CD4-positive, alpha-beta memory T cell (primary cell): ENCODE measurements around the gene CDK5RAP2. TPM values are rescaled to one million over a fixed set of nuclear protein-coding genes. Genes with fewer than 3 reads are reported as not detected.
"Not testable (repeated sequence)": the region's sequence is repeated elsewhere in the genome, so short reads cannot be mapped to it uniquely, and the experiment has no call there.

Experiments used
- CTCF ChIA-PET: fragments of 350-600 bp; sonication (Branson Sonifier 250); formaldehyde crosslinking; loops from one replicate; lab custom pipeline; 2021; ENCODE audit warnings: inconsistent platforms; ENCODE audit not compliant: partially characterized antibody; lab: Charles Lee
- POLR2A ChIA-PET: fragments of 350-600 bp; sonication (Branson Sonifier 250); formaldehyde crosslinking; loops from one replicate; lab custom pipeline; 2021; ENCODE audit not compliant: partially characterized antibody; lab: Charles Lee
- DNase-seq, 5 donors: peaks; one replicate each; pipeline versions ENCODE4 v3.0.0 to v3.0.0-alpha.2; 2020 to 2022; ENCODE audit warnings: mixed read lengths in 1 of 5
- H3K27ac ChIP-seq: one replicate; pipeline ENCODE4 v1.7.0; 2013; ENCODE audit warnings: low read depth, low read length
- H3K27me3 ChIP-seq: 2 replicates; pipeline ENCODE4 v1.7.0; 2013; ENCODE audit warnings: mild to moderate bottlenecking, low read length, moderate library complexity; ENCODE audit not compliant: insufficient read depth
- H3K36me3 ChIP-seq: 2 replicates; pipeline ENCODE4 v1.7.0; 2013; ENCODE audit warnings: mild to moderate bottlenecking, low read length, moderate library complexity; ENCODE audit not compliant: insufficient read depth
- H3K4me1 ChIP-seq: 2 replicates; pipeline ENCODE4 v1.7.0; 2013; ENCODE audit warnings: mild to moderate bottlenecking, low read length, moderate library complexity; ENCODE audit not compliant: insufficient read depth
- H3K4me3 ChIP-seq, 2 donors: one replicate each; pipeline ENCODE4 v1.7.0; 2013; ENCODE audit warnings: low read length in 2 of 2, mild to moderate bottlenecking in 1 of 2
- H3K9me3 ChIP-seq, 2 donors: one replicate each; pipeline ENCODE4 v1.7.0; 2013; ENCODE audit warnings: low read length in 2 of 2, control low read depth in 1 of 2; ENCODE audit not compliant: control insufficient read depth in 1 of 2
- H3K27ac Mint-ChIP-seq, 7 donors: one replicate each; pipeline ENCODE4 v1.8.0; 2020 to 2021; ENCODE audit warnings: mixed read lengths in 7 of 7, mild to moderate bottlenecking in 6 of 7, inconsistent platforms in 3 of 7, moderate library complexity in 3 of 7
- H3K27me3 Mint-ChIP-seq, 2 donors: one replicate each; pipeline ENCODE4 v1.8.0; 2020 to 2021; ENCODE audit warnings: mixed read lengths in 2 of 2
- H3K36me3 Mint-ChIP-seq, 2 donors: one replicate each; pipeline ENCODE4 v1.8.0; 2020 to 2021; ENCODE audit warnings: mixed read lengths in 2 of 2, inconsistent platforms in 1 of 2, mild to moderate bottlenecking in 1 of 2
- H3K4me1 Mint-ChIP-seq, 4 donors: one replicate each; pipeline ENCODE4 v1.8.0; 2020 to 2021; ENCODE audit warnings: mixed read lengths in 4 of 4, mild to moderate bottlenecking in 1 of 4
- H3K4me3 Mint-ChIP-seq, 8 donors: one replicate each; pipeline ENCODE4 v1.8.0; 2020 to 2021; ENCODE audit warnings: mixed read lengths in 8 of 8, mild to moderate bottlenecking in 7 of 8, moderate library complexity in 6 of 8, inconsistent platforms in 3 of 8
- H3K9me3 Mint-ChIP-seq, 8 donors: one replicate each; pipeline ENCODE4 v1.8.0; 2020 to 2021; ENCODE audit warnings: mixed read lengths in 8 of 8, mild to moderate bottlenecking in 5 of 8, inconsistent platforms in 3 of 8, moderate library complexity in 1 of 8
- intact Hi-C: fragments of 100-400 bp; cut with micrococcal nuclease; formaldehyde crosslinking; loops from one replicate; pipeline ENCODE4 v1.15.1; 2023
- polyA plus RNA-seq, 2 donors: library from polyadenylated mRNA; unstranded; fragments of 300-500 nt; fragmentation: Illumina TruSeq; gene quantifications; one replicate each; pipeline ENCODE4 v1.2.3, GENCODE V29; 2021
- total RNA-seq, 2 experiments: library from RNA; stranded (reverse); gene quantifications; one replicate each; pipeline ENCODE4 v1.2.3, GENCODE V29; 2021

The CDK5RAP2 gene
- total RNA-seq (100 to 1,000 TPM in 1 of 2 experiments, 10 to 100 TPM in 1; 88.5 to 102 TPM), polyA plus RNA-seq (10 to 100 TPM in 1 of 2 donors, 1 to 10 TPM in 1; 3.9 to 30.4 TPM)

- H3K4me3 Mint-ChIP-seq: peak within 1 kb of the TSS; percentile 92 to 97 (median 94)
- no peaks in the 10 kb centered on the region for H3K27me3 Mint-ChIP-seq
- Histone ChIP-seq H3K27me3 (no peaks in the 10 kb centered on the region), H3K4me1 (peaks cover 32% of the 10 kb centered on the region), H3K4me3 (peak within 1 kb of the TSS; percentile 91 to 97), H3K36me3 (no peaks in the 10 kb centered on the region), H3K9me3 (no peaks in the 10 kb centered on the region), H3K27ac (peak within 1 kb of the TSS; percentile 69)
- no peaks in the 10 kb centered on the region for H3K9me3 Mint-ChIP-seq
- ChIA-PET POLR2A (interaction anchor here (0.8 kb wide), 1 partner anchor 10 kb away, joined by 3 read pairs; no protein-coding TSS in a partner anchor), CTCF (no interaction called here)
- intact Hi-C loops: loop anchor here (1.0 kb wide), 2 partner anchors 134 to 622 kb away; partner anchors contain the start of gene MEGF9
- peak within 1 kb of the TSS; percentile 77 to 97 (median 92) for H3K27ac Mint-ChIP-seq
- peaks cover 30 to 68% (median 48%) of the 10 kb centered on the region in 4 donors for H3K4me1 Mint-ChIP-seq
- H3K36me3 Mint-ChIP-seq: peaks cover 6 to 23% of the 10 kb centered on the region in 2 donors
- peak; percentile 91 to 95 (median 93) for DNase-seq
Measured at GRCh38 chr9:120580051-120580896, at the start of gene CDK5RAP2. CDK5RAP2 (minus strand) TSS chr9:120580167; CDS start chr9:120579978, 189 bp downstream.

- intact Hi-C loops: not testable (repeated sequence)
Measured at GRCh38 chr9:120628925-120629497, 49.0 kb upstream of the CDK5RAP2 start.

GRCh38 chr9:120628207-120628924, 48.4 kb upstream of the CDK5RAP2 start:
- CTCF ChIA-PET: interaction anchor here (0.7 to 1.3 kb wide), 2 partner anchors 8 to 720 kb away, joined by 3 to 4 read pairs; no protein-coding TSS in a partner anchor
- Histone ChIP-seq H3K4me1 (no peaks in the 10 kb centered on the region), H3K4me3 (no peak overlapping the region), H3K27ac (no peak overlapping the region), H3K9me3 (no peaks in the 10 kb centered on the region), H3K27me3 (no peaks in the 10 kb centered on the region), H3K36me3 (no peaks in the 10 kb centered on the region)
- Mint-ChIP-seq H3K4me1 (peaks cover 0 to 6% (median 4%) of the 10 kb centered on the region in 4 donors), H3K4me3 (no peak overlapping the region), H3K27ac (no peak overlapping the region), H3K36me3 (no peaks in the 10 kb centered on the region), H3K9me3 (no peaks in the 10 kb centered on the region), H3K27me3 (no peaks in the 10 kb centered on the region)
- DNase-seq: no peak
- intact Hi-C loops: no loop called here
- POLR2A ChIA-PET: interaction anchor here (0.6 kb wide), 1 partner anchor 183 kb away, joined by 4 read pairs; no protein-coding TSS in a partner anchor

More at GRCh38 chr9:120628925-120629497, 49.0 kb upstream of the CDK5RAP2 start:
- POLR2A ChIA-PET, H3K27ac ChIP-seq, H3K4me1 ChIP-seq, H3K27me3 Mint-ChIP-seq, DNase-seq, H3K36me3 ChIP-seq, H3K4me3 ChIP-seq, H3K27me3 ChIP-seq, H3K9me3 ChIP-seq, H3K27ac Mint-ChIP-seq, H3K9me3 Mint-ChIP-seq, H3K36me3 Mint-ChIP-seq, H3K4me3 Mint-ChIP-seq, H3K4me1 Mint-ChIP-seq: not testable (repeated sequence)
- CTCF ChIA-PET: interaction anchor here (0.6 to 0.7 kb wide), 2 partner anchors 602 to 719 kb away, joined by 3 to 4 read pairs; no protein-coding TSS in a partner anchor

GRCh38 chr9:120627073-120627472, 47.1 kb upstream of the CDK5RAP2 start:
- H3K4me3 ChIP-seq: no peak overlapping the region
- no peaks in the 10 kb centered on the region for H3K27me3 Mint-ChIP-seq
- CTCF ChIA-PET: interaction anchor here (0.6 kb wide), 1 partner anchor 127 kb away, joined by 4 read pairs; no protein-coding TSS in a partner anchor
- H3K36me3 Mint-ChIP-seq: no peaks in the 10 kb centered on the region
- H3K4me3 Mint-ChIP-seq: no peak overlapping the region
- peak overlapping the region in 1 of 7 donors; percentile 35 for H3K27ac Mint-ChIP-seq
- no peak for DNase-seq
- H3K4me1 Mint-ChIP-seq: peaks cover 0 to 5% (median 4%) of the 10 kb centered on the region in 4 donors
- no peak overlapping the region for H3K27ac ChIP-seq
- H3K27me3 ChIP-seq: no peaks in the 10 kb centered on the region
- H3K9me3 Mint-ChIP-seq: no peaks in the 10 kb centered on the region
- POLR2A ChIA-PET: no interaction called here
- no peaks in the 10 kb centered on the region for H3K9me3 ChIP-seq
- no peaks in the 10 kb centered on the region for H3K4me1 ChIP-seq
- intact Hi-C loops: no loop called here
- no peaks in the 10 kb centered on the region for H3K36me3 ChIP-seq

GRCh38 chr9:120626512-120626911, 46.5 kb upstream of the CDK5RAP2 start:
- Mint-ChIP-seq H3K4me3 (no peak overlapping the region), H3K36me3 (no peaks in the 10 kb centered on the region), H3K27ac (no peak overlapping the region), H3K27me3 (no peaks in the 10 kb centered on the region), H3K4me1 (peaks cover 0 to 4% (median 2%) of the 10 kb centered on the region in 4 donors), H3K9me3 (no peaks in the 10 kb centered on the region)
- ChIA-PET CTCF (no interaction called here), POLR2A (no interaction called here)
- H3K4me1 ChIP-seq: no peaks in the 10 kb centered on the region
- H3K9me3 ChIP-seq: no peaks in the 10 kb centered on the region
- H3K27me3 ChIP-seq: no peaks in the 10 kb centered on the region
- intact Hi-C loops: no loop called here
- no peak overlapping the region for H3K27ac ChIP-seq
- no peak for DNase-seq
- no peaks in the 10 kb centered on the region for H3K36me3 ChIP-seq
- no peak overlapping the region for H3K4me3 ChIP-seq

- Mint-ChIP-seq H3K9me3 (no peaks in the 10 kb centered on the region), H3K27ac (peak overlapping the region in 4 of 7 donors; percentile 4 to 66 (median 17)), H3K27me3 (no peaks in the 10 kb centered on the region), H3K4me1 (peaks cover 0 to 6% (median 2%) of the 10 kb centered on the region in 4 donors), H3K36me3 (no peaks in the 10 kb centered on the region), H3K4me3 (no peak overlapping the region)
- Histone ChIP-seq H3K4me1 (no peaks in the 10 kb centered on the region), H3K9me3 (no peaks in the 10 kb centered on the region), H3K36me3 (no peaks in the 10 kb centered on the region), H3K4me3 (no peak overlapping the region), H3K27ac (no peak overlapping the region), H3K27me3 (no peaks in the 10 kb centered on the region)
- ChIA-PET CTCF (interaction anchor here (1.1 to 1.6 kb wide), 2 partner anchors 15 to 39 kb away, joined by 3 to 5 read pairs; no protein-coding TSS in a partner anchor), POLR2A (no interaction called here)
- intact Hi-C loops: no loop called here
- DNase-seq: peak in 1 of 5 donors; percentile 11
Measured at GRCh38 chr9:120625222-120625621, 45.3 kb upstream of the CDK5RAP2 start.
